PC-9 (cell line): ENCODE results near the gene HYDIN. TPM values are rescaled to one million over a fixed set of nuclear protein-coding genes. Genes with fewer than 3 reads are reported as not detected.
"Not testable (repeated sequence)": the region's sequence is repeated elsewhere in the genome, so short reads cannot be mapped to it uniquely, and the experiment has no call there.

ENCODE experiments used
- BruUV-seq: library from RNA; stranded (reverse); fragments of 400-500 nt; replicated peaks from 2 replicates; lab custom pipeline; 2021; lab: Mats Ljungman, UMichigan
- CTCF ChIA-PET: fragments of 300-600 bp; sonication (Branson Sonifier 250); formaldehyde crosslinking; loops from one replicate; lab custom pipeline; 2022; ENCODE audit warnings: antibody characterized with exemption; lab: Charles Lee
- POLR2A ChIA-PET: fragments of 300-600 bp; sonication (Branson Sonifier 250); formaldehyde crosslinking; loops from one replicate; lab custom pipeline; 2022; ENCODE audit warnings: antibody characterized with exemption; ENCODE audit not compliant: unreplicated experiment; lab: Charles Lee
- DNase-seq, 2 experiments: peaks; one replicate each; pipeline versions ENCODE4 v3.0.0 to v3.0.0-alpha.2; 2015 to 2022; ENCODE audit warnings: mixed read lengths in 1 of 2
- H2AFZ ChIP-seq: fragments of 200-600 bp; sonication (generic); 2 replicates; pipeline ENCODE4 v1.8.1; 2017; ENCODE audit warnings: antibody characterized with exemption
- H3F3A ChIP-seq: fragments of 200-600 bp; sonication (generic); 2 replicates; pipeline ENCODE4 v1.8.1; 2017; ENCODE audit warnings: antibody characterized with exemption, mild to moderate bottlenecking, low read depth; ENCODE audit not compliant: insufficient read depth
- H3K27ac ChIP-seq: fragments of 200-600 bp; sonication (generic); 2 replicates; pipeline ENCODE4 v1.6.1; 2016; ENCODE audit warnings: mixed run types
- H3K27me3 ChIP-seq: fragments of 200-600 bp; sonication (generic); 2 replicates; pipeline ENCODE4 v1.6.1; 2016; ENCODE audit warnings: low read depth, mixed run types; ENCODE audit not compliant: insufficient read depth
- H3K36me3 ChIP-seq: fragments of 200-600 bp; sonication (generic); 2 replicates; pipeline ENCODE4 v1.6.1; 2016; ENCODE audit warnings: low read depth, mixed run types
- H3K4me1 ChIP-seq: fragments of 200-600 bp; sonication (generic); replicated peaks from 2 replicates; pipeline ENCODE4 v1.6.1; 2016; ENCODE audit warnings: mixed run types; ENCODE audit not compliant: insufficient read depth
- H3K4me2 ChIP-seq: fragments of 200-600 bp; sonication (generic); 2 replicates; pipeline ENCODE4 v1.6.1; 2017; ENCODE audit warnings: mixed run types
- H3K4me3 ChIP-seq: fragments of 200-600 bp; sonication (generic); 2 replicates; pipeline ENCODE4 v1.6.1; 2016; ENCODE audit warnings: mixed run types
- H3K79me2 ChIP-seq: fragments of 200-600 bp; sonication (generic); 2 replicates; pipeline ENCODE4 v1.6.1; 2017; ENCODE audit warnings: low read depth, mixed run types
- H3K9me2 ChIP-seq: fragments of 200-600 bp; sonication (generic); 2 replicates; pipeline ENCODE4 v1.8.1; 2017; ENCODE audit warnings: mild to moderate bottlenecking; ENCODE audit not compliant: insufficient read depth
- H3K9me3 ChIP-seq: fragments of 200-600 bp; sonication (generic); 2 replicates; pipeline ENCODE4 v1.8.1; 2016; ENCODE audit warnings: low read depth; ENCODE audit not compliant: insufficient read depth
- H4K20me1 ChIP-seq: fragments of 200-600 bp; sonication (generic); 2 replicates; pipeline ENCODE4 v1.8.1; 2017; ENCODE audit not compliant: insufficient read depth
- intact Hi-C: fragments of 100-400 bp; cut with micrococcal nuclease; formaldehyde crosslinking; loops from one replicate; pipeline ENCODE4 v1.10.0; 2022; ENCODE audit not compliant: unreplicated experiment
- total RNA-seq: library from RNA; stranded (reverse); gene quantifications from 2 replicates; pipeline ENCODE4 v1.2.3, GENCODE V29; 2021

HYDIN gene
- total RNA-seq, 1 experiment from 2014 or later = 31.0 TPM

DNA sequence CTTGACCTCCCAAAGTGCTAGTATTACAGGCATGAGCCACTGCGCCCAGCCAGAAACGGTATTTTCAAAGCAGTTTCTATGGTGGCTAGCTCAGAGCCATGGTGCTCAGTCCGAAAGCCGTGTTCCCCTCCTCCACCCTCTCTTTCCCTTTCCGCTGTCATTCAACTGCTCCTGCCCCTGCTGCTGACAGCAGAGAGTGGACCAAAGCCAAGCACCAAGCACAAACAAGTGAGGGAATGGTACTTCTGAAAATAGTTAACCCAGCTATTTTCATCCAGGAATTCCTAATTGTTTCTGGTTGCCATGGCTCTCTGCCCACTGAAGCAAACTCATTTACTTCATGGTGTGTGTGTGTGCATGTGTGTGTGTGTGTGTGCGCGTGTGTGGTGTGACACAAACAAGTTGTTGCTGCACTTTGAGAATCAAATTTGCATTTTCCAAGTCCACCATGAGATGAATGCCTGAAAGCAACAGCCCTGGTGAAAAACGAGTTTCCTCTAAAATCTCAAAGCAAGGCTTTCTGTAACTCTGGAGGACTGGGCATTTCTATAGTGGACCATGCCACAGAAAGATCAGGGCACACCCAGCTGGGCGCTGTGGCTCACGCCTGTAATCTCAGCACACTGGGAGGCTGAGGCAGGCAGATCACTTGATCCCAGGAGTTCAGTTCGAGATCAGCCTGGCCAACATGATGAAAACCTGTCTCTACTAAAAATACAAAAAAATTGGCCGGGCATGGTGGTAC is 293.6 kb downstream of the HYDIN start:
- BruUV-seq, H2AFZ ChIP-seq, H3K36me3 ChIP-seq, H3K4me2 ChIP-seq, H3K27me3 ChIP-seq, H3K27ac ChIP-seq, H3K4me3 ChIP-seq, H3K9me3 ChIP-seq, H3K4me1 ChIP-seq, POLR2A ChIA-PET, H3F3A ChIP-seq, intact Hi-C loops, H3K9me2 ChIP-seq, CTCF ChIA-PET, H3K79me2 ChIP-seq, H4K20me1 ChIP-seq: not testable (repeated sequence)
- DNase-seq = peak in 1 of 2 experiments; percentile 12

DNA sequence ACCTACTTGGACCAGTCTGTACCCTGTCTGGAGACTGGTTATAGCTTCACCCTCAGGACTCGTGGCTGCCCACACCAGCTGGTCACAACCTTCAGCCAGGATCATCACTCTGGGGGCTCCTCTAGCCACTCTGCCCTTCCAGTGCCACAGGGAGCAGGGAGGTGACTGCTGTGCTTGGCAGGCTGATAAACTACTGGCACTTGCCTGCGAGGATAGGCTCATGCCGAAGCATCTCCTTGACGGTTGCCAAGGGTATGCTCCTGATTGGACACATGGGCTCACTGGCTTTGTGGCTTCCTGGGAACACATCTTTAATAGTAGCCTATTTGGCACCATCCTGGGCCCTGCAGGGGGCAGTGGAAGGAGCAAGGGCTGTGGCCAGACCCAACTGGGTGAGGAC is 295.2 kb downstream of the HYDIN start:
- POLR2A ChIA-PET, H3F3A ChIP-seq, DNase-seq, intact Hi-C loops, H2AFZ ChIP-seq, BruUV-seq, H3K9me3 ChIP-seq, H3K27ac ChIP-seq, H3K4me2 ChIP-seq, CTCF ChIA-PET, H3K36me3 ChIP-seq, H3K9me2 ChIP-seq, H3K27me3 ChIP-seq, H3K4me1 ChIP-seq, H3K79me2 ChIP-seq, H4K20me1 ChIP-seq, H3K4me3 ChIP-seq: not testable (repeated sequence)

DNA sequence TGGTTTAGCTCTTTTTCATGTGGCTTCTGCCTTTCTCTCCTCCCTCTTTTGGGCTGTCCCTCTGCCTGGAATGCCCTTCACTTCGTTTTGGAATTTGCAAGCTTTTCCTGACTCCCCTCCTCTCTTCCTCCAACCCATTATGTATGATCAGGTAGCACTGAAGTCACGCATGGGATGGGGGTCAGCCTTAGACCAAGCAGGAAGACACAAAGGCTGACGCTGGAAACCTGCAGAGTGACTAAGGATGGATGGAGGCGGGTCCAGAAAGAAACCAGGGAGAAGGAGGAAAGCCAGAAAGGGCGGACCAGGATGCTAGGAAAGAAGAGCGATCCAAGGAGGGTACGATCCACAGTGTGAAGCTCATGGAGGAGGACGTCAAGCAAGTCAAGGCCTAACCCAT is 296.8 kb downstream of the HYDIN start:
- CTCF ChIA-PET, H3K27me3 ChIP-seq, H3K4me3 ChIP-seq, H4K20me1 ChIP-seq, H2AFZ ChIP-seq, H3K4me1 ChIP-seq, H3K4me2 ChIP-seq, H3K9me2 ChIP-seq, H3K9me3 ChIP-seq, BruUV-seq, H3F3A ChIP-seq, H3K27ac ChIP-seq, H3K36me3 ChIP-seq, intact Hi-C loops, H3K79me2 ChIP-seq, POLR2A ChIA-PET: not testable (repeated sequence)
- DNase-seq = peak in 1 of 2 experiments; percentile 10

DNA sequence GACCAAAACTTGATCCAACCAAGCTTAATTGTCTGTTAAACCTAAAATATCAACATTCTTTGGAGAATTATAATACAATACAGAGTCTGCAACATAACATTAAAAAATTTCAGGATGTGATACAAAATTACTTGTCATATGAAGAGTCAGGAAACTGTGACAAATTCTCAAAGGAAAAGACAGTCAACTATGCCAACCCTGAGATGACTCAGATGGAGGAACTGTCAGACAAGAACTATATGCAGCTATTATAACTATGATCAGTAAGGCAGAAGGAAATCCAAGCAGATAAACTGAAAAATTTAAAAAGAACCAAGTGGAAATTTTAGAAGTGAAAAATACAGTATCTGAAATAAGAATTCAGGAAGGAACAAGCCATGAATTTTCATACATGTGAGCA is 299.8 kb downstream of the HYDIN start:
- BruUV-seq, DNase-seq, H3K9me3 ChIP-seq, intact Hi-C loops, H3K4me1 ChIP-seq, H3K27ac ChIP-seq, H3F3A ChIP-seq, H3K4me3 ChIP-seq, CTCF ChIA-PET, H4K20me1 ChIP-seq, H3K79me2 ChIP-seq, H3K36me3 ChIP-seq, H2AFZ ChIP-seq, H3K9me2 ChIP-seq, H3K4me2 ChIP-seq, H3K27me3 ChIP-seq, POLR2A ChIA-PET: not testable (repeated sequence)

DNA sequence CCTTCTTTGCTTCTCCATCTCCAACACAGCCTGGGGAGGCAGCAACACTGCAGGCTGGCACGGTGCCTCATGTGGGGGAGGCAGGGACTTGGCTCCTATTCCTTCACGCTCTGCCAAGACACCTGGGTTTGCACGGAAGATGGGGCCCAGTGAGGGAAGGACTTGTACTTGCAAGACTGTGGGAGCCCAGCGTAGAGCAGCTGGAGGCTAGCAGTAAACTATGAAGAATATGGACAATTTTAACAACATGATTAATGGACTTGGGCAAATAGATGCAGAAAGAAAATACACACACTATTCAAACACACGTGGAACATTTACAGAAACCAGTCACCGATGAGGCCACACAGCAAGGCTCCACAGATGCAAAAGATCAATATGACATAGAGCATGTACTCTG is 308.4 kb downstream of the HYDIN start:
- POLR2A ChIA-PET, DNase-seq, H3K27me3 ChIP-seq, BruUV-seq, H2AFZ ChIP-seq, H3K4me3 ChIP-seq, H3K9me2 ChIP-seq, H3K27ac ChIP-seq, intact Hi-C loops, H3K79me2 ChIP-seq, H3K36me3 ChIP-seq, H4K20me1 ChIP-seq, H3K4me1 ChIP-seq, H3K4me2 ChIP-seq, CTCF ChIA-PET, H3K9me3 ChIP-seq, H3F3A ChIP-seq: not testable (repeated sequence)

DNA sequence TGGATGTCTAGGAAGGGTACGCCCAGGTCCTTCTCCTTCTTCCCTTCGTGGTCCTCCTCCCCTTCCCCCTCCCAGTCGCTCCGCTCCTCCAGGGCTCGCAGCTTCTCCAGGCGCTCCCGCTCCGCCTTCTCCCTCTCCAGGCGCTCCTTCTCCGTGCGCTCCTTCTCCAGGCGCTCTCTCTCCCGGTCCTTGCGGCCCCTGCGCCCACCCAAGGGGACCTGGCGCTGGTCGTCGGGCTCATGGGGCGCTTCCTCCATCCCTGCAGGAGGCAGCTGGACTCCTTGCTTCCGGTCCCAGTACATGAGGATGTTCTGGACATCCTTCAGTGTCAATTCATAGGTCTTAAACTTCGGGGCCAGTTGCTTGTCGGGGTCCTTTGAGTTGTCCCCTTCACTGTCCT is 309.9 kb downstream of the HYDIN start:
- POLR2A ChIA-PET, DNase-seq, BruUV-seq: not testable (repeated sequence)

DNA sequence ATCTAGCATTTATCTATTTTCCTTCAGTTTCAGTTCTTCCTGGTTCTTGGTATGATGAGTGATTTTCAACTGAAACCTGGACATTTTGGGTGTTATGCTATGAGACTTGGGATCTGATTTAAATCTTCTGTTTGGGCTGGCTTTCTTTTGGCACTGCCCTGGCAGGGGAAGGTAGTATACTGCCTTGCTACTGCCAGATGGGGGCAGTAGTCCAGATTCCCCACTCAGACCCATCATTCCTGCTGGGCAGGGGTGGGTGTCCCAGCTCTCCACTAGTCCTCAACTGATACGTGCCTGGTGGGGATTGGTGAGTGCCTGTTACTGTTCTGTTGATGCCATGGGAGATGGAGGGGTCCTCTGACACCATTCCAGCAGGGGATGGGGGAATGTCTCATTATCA is 342.3 kb downstream of the HYDIN start:
- intact Hi-C loops, H4K20me1 ChIP-seq: not testable (repeated sequence)

More for the DNA sequence above, 309.9 kb downstream of the HYDIN start:
- H3K9me3 ChIP-seq, H4K20me1 ChIP-seq, H3K4me3 ChIP-seq, H3K4me2 ChIP-seq, H3K36me3 ChIP-seq, H3K27me3 ChIP-seq, H3K9me2 ChIP-seq, H3F3A ChIP-seq, H3K79me2 ChIP-seq, intact Hi-C loops, CTCF ChIA-PET, H3K27ac ChIP-seq, H3K4me1 ChIP-seq, H2AFZ ChIP-seq: not testable (repeated sequence)

More for the DNA sequence above, 342.3 kb downstream of the HYDIN start:
- POLR2A ChIA-PET, H3K4me3 ChIP-seq, H2AFZ ChIP-seq, H3K4me1 ChIP-seq, H3K4me2 ChIP-seq, H3F3A ChIP-seq, H3K9me2 ChIP-seq, H3K9me3 ChIP-seq, H3K27me3 ChIP-seq, DNase-seq, H3K79me2 ChIP-seq, CTCF ChIA-PET, BruUV-seq, H3K36me3 ChIP-seq, H3K27ac ChIP-seq: not testable (repeated sequence)
